Measurements from ENCODE around the gene CLCN6.
A peak's percentile ranks its signal among the peaks of the same experiment; 100 is the strongest.

The CLCN6 gene

DNA sequence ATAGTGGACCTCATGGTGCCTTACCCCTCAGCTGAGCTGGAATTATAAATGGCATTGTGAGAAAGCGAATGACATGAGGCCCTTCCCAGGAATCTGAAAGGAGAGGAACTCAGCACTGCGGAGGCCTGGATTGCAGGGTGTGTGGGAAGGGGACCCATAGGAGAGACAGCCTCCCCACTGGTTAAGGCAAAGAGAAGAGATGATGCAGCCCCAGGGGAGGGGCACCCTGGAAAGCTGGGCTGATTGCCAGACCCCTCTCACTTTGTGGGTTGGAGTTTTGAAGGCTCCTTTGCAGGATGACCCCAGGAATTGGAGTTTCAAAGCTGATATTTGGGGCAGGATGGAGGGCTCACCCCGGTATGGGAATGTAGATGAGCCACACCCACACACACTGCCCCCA lies 50.7 kb downstream of the CLCN6 start:
- DNase-seq, result no peak

DNA sequence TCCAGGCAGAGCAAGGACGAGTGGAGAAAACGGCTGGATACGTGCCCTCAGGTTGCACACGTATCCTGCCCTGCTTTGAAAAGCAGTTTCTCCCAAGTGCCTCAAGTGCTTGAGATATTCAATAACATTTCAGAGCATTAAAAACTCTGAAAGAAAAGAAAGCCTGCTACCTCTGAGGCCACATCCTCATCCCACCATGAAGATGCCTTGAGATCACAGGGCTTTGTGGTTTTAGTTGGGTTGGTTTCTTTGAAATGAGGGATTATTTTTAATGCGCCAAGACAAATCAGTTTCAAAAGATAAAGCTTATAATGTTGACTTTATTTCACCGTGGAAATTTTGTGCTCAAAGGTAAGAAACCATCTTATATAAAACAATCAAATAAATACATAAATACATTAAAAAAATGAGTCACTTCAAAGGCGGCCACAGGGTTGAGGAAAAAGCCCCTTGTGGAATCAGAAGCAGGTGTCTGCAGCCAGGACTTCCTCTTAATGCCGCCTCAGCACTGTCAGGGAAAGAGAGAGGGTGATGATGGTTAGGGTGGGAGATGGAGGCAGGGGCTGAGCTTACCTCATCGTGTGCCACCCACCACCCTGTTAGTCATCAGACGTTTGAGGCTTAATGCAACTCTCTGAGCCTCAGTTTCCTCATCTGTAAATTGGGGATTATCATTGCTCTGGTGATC lies 51.3 kb downstream of the CLCN6 start:
- DNase-seq, result no peak

DNA sequence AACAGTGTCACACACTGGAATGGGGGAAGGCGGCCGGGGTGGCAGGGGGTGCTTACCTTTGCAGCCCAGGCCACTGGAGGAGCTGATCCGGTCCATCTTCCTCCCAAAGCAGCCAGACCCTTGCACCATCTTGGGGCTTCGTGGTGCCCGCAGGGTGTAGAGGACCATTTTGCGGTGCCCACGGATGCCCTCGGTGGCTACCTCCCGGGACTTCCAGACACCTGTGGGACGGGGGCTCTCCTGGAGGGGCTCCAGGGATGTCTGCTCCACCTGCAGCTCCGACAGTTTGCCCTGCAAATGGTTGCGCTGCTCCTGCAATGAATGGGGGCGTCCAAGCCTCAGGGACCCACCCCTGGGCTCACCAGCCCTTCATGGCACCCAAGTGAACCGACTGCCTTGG lies 52.2 kb downstream of the CLCN6 start:
- no peak for DNase-seq

DNA sequence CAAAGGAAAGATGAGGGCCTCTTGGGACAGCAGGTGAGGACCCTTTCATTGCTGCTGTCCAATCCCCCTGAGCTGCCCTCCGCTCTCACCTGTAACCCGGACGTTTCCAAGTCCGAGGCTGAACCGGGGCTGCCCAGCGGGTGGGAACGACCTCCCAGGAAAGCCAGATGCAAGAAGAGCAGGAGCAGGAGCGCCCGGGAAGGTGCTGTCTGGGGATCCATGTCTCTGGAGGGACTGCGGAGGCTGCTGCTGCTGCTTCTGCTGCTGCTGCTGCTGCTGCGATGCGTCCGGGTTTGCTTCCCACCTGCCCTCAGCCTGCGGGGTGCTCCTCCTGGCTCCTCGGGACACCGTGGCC lies 52.6 kb downstream of the CLCN6 start, which contains the start of gene NPPB:
TSS of gene NPPB (minus strand) at position 333 of the 355 bp plus-strand sequence. CDS start at position 221, 112 bp downstream.
- no peak for DNase-seq

DNA sequence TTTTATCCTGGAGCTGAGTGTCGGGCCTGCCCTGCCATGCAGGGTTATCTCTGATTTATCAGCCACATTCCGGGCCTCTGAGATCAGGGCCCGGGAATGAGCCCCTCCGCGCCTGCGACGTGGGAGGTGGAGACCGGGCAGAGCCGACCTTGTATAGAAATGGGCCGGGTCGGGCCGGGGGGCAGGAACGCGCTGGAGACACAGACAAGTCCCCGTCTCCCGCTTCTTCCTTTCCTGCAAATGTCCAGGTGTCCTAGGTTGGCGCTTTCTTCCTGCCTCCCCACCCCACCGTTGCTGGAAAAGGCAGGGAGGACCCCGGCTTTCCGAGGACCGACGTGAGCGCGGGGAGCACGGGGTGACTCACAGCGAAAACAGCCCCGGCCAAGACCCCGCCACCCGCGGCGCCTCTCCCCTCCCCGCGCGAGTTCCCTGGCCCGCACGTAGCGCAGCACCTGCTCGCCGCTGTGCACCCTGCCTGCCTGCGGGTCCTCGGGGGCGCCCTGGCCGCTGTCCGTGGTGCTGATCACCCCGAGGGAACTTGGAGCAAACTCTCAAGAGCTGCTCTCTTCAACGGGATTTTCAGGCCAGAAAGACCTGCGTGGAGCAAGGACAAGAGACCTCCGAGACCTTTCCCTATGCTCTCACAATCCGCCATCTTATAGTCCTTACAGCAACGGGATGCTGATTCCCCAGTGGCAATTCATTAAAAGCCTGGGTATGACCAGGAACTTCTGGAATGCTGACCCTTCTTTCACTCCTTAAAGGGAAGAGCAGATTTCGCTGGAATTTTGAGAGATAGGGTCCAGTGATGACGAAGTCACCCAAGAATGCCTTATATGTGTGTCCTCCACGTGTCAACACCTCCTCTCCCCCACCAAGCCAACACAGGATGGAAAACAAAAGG lies 53.2 kb downstream of the CLCN6 start:
- DNase-seq, result peak; percentile 52 to 53

DNA sequence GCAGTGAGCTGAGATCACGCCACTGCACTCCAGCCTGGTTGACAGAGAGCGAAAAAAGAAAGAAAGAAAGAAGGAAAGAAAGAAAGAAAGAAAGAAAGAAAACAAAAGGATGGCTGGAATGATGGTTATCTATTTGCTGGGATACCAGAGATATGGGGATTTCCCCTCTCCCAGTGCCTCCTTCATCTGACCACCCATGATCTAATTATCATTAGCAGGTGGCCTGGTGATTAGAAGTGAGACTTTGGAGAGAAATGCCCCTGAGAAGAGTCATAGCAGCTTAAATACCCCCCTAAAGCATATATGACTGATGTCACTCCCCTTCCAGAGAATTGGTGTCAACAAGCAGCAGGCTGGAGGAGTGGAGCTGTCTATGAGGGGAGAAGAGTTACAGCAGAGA lies 54.1 kb downstream of the CLCN6 start:
- no peak for DNase-seq

DNA sequence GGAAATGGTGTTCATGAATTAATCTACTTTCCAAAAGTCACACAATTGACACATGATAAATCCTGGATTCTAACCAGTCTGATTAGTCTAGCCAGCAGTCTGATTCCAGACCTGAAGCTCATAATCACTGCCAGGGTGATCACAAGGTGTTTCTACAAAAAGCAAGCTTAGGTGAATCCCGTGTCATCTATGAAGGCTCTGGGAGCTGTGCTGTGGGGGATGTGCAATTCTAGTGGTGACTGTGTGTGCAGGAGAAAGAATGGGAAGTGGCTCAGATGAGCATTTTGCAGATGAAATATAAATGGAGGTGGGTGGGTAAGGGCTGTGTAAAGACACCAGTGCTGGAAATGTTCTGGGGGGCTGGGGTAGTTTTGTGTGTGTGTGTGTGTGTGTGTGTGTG lies 54.6 kb downstream of the CLCN6 start:
- DNase-seq, result no peak

DNA sequence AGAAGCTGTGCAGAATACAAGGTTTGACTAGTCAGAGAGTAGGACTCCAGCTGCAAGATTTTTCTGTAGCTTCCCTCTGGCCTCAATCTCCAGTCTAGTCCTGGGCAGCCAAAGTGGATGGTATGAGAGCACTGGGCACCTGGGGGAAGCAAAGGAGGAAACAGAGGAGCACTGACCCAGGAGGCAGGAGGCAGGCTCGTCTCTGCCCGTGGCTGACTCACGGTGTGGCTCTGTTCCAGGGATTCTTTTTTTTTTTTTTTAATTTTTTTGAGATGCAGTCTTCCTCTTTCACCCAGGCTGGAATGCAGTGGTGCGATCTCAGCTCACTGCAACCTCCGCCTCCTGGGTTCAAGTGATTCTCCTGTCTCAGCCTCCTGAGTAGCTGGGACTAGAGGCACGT lies 56.9 kb downstream of the CLCN6 start:
- DNase-seq, result no peak

DNA sequence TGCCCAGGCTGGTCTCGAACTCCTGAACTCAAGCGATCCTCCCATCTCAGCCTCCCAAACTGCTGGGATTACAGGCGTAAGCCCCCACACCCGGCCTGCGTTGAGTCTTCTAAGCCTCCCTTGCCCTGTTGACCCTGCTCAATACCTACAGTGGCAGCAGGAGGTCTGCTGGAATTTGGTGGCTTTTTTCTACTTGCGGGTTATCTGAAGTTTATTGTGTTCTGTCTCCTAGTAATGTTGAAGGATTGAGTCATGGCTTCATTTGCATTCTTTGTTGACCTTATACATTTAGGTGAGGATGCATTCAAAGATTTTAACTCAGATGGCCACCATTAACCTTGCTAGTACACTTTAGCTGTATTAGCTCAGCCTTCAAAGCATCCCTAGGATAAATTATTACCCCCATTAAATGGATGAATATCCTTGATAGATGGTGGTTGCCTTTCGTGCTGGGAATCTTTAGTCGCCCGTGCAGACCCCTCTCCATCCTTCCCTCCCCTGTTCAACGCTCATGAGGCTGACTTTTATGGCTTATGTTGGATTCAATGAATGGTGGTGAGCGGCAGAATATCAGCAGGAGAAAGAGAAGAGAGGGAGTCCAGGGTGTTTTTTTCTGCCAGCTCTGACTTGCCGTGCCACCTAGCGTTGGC lies 62.5 kb downstream of the CLCN6 start:
- no peak for DNase-seq

DNA sequence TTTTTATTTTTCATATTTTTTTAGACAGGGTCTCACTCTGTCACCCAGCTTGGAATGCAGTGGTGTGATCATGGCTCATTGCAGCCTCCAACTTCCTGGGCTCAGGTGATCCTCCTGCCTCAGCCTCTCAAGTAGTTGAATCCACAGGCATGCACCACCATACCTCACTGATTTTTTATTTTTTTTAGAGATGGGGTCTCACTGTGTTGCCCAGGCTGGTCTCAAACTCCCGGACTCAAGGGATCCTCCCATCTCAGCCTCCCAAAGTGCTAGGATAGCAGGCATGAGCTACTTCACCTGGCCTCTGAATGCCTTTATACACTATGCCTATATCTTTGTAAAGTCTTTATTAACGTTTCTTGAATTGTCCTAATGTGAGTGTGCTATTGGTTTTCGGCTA lies 63.1 kb downstream of the CLCN6 start:
- DNase-seq, result no peak

DNA sequence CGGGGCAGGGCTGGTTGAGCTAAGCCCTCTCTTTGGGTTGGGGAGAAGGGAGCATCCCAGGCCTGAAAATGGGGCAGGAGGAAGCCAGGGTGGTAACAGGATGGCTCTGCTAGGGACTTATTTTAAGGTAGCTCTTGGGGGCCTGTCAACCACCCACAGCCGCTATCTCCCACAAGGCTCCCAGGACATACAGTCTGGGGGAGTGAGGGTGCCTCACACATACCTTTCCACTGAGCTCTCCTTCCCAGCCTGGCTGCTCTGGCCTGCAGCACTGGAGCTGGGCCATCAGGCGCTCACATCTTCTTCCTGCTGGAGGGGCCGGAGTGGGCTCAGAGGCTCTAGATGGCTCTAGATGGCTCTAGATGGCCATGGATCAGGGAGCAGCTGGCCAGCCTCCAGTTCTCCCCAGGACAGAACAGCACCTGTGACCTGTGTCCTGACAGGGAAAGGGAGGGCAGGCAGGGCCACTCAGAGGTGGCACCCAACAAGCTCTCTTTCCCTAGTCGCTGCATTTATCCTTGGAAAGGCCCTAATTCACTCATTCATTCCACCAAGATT lies 63.7 kb downstream of the CLCN6 start:
- no peak for DNase-seq

DNA sequence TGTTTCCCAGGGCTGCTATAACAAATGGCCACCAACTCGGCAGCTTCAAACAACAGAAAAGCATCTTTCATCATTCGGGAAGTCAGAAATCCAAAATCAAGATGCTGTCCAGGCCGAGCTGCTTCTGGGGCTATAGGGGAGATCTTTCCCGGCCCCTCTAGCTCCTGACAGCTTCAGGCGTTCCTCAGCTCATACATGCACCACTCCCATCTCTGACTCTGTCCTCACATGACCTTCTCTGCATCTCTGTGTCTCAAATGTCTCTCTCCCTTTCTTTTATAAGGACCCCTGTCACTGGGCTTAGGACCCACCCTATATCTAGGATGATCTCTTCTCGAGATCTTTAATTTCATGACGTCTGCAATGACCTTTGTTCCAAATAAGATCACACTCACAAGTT lies 66.6 kb downstream of the CLCN6 start:
- DNase-seq, result no peak

DNA sequence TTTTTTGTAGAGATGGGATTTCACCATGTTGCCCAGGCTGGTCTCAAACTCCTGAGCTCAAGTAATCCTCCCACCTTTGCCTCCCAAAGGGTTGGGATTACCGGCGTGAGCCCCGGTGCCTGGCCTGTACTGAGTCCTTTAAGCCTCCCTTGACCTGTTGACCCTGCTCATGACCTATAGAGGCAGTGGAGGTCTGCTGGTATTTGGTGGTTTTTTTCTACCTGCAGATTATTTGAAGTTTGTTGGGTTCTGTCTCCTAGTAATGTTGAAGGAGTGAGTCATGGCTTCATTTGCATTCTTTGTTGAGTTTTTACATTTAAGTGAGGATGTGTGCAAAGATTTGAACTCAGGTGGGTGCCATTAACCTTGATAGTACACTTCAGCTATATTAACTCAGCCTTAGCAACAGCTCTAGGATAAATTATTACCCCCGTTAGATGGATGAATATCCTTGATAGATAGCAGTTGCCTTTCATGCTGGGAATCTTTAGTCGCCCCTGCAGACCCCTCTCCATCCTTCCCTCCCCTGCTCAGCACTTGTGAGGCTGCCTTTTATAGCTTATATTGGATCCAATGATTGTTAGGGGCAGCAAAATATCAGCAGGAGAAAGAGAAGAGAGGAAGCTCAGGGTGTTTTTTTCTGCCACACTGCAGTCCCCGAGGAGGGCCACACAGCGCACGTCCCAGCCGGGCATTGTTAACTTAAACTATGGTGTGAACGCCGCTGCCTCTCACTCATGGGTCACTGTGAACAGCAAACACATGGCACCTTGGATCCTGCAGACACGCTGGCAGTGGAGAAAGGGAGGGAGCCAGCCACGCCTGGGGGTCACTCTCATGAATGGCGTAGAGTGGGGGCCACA lies 67.6 kb downstream of the CLCN6 start:
- no peak for DNase-seq

DNA sequence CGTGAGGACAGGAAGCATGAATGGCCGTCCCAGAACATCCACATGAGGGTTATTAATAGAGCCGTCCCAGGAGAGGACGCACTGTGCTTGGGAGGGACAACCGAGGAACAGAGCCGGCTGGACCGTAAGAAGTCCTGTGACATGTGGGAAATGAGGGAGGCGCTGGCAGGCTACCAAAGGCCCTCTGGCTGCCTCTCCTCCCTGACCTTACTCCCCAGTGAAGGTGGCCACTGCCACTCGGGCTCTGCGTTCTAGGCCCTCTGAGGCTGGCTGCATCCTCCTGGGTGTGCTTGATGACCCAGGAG lies 68.2 kb downstream of the CLCN6 start:
- no peak for DNase-seq

DNA sequence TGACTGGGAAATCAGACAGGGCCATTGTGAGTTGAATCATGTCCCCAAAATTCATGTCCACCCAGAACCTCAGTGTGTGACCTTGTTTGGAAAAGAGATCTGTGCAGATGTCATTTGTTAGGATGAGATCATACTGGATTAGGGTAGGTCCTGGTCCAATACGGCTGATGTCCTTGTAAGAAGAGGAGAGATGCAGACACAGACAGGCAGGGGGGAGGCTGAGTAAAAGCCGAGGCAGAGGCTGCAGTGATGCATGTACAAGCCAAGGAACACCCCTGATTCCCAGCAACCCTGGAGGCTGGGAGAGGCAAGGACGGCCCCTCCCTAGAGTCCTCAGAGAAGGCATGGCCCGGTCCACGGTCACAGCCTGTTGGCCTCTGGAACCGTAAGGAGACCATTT lies 68.6 kb downstream of the CLCN6 start:
- no peak for DNase-seq

DNA sequence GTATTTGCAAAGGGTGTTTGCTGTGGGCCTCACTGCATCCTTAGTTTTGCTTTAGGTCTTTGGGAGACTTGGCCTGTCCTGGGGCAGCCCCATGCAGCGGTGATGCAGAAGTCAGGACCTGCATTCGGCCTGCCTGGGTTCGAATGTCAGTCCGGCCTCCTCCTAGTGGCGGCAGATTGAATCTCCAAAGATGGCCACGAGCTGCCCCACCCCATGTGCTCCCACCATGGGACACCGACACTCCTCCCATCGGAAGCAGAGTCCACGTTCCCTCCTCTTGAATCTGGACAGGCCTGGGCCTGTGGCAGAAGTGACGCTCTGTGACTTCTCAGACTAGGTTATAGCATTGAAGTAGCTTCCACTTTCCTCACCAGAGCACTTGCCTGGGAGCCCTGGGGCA lies 69.1 kb downstream of the CLCN6 start:
- DNase-seq, result no peak

DNA sequence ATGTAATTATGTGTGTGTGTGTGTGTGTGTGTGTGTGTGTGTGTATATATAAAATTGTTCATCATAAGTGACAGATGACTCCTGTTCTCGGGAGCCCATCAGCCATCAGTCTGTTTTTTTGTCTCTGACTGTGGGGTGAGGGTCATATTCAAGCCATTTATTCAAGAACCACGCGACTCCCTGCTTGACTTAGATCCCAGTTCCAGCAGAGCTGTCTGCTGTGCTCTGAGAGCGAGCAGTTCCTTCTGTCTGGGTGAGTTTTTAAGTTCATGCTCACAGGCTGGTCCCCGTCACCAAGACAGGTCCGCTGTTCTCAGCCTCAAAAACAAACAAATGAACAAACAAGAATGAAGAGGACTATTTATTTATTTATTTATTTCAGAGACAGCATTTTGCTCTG lies 71.1 kb downstream of the CLCN6 start:
- DNase-seq, result no peak

DNA sequence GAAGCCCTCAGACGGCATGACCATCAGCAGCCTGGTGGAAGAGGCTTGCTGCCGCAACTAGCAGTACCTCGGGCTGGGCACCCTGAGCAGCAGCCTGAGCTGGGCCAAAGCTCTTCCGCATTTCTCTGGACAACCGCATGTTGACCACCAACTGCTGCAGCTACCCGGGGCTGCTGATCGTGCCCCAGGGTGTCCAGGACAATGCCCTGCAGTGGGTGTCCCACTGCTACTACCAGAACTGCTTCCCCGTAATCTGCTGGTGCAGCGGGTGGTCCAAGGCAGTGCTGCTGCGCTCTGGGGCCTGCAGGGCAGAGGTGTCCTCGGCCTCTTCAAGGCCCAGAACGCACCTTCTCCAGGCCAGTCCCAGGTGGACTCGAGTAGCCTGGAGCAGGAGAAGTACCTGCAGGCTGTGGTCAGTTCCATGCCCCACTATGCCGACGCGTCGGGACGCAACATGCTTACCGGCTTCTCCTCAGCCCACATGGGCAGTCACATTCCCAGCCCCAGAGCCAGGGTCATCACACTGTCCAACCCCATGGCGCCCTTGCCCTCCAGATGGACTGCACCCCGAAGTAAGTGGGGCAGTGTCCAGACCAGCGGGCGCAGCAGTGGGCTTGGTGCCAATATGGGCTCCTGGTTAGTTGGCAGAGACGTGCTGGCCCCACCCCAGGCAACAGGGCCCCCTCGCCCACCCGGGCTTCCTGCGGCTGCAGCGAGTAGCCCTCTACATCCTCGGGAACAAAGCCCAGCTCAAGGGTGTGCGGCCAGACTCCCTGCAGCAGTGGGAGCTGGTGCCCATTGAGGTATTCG lies 72.3 kb downstream of the CLCN6 start:
- DNase-seq, result no peak

DNA sequence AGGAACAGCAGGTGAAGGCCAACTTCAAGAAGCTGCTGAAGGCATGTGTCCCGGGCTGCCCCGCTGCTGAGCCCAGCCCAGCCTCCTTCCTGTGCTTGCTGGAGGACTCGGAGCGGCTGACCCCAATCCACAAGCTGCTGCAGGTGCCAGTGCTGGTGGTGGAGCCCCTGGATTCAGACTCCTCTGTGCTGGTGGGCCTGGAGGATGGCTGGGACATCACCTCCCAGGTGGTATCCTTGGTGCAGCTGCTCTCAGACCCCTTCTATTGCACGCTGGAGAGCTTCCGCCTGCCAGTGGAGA lies 72.8 kb downstream of the CLCN6 start:
- DNase-seq, result no peak

DNA sequence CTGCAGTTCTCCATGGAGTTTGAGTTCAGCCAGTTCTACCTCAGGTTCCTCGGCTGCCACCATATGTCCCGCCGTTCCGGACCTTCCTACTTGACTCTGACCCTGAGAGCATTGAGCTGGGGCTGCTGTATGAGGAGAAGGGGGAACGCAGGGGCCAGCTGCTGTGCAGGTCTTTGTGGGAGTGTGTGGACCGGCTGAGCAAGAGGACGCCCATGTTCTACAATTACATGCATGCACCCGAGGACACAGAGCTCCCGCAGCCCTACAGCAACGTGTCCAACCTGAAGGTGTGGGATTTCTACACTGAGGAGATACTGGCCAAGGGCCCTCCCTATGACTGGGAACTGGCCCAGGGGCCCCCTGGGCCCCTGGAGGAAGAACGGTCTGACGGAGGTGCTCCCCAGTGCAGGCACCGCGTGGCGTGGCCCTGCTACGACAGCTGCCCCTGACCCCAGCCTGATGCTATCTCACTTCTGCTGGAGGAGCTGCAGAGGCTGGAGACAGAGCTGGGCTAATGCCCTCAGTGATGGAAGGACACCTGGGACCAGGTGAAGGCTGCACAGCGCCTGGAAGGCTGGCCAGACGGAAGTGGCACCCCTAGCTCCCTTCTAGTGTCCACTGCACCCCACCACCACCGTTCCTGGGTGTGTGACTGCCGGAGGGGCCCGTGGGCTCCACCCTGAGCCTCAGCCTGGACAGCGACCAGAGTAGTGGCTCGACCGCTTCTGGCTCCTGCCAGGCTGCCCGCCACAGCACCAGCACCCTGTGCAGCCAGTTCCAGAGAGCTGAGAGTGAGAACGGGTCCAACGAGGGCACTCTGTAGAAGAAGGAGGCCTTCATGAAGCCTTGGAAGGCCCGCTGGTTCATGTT lies 73.6 kb downstream of the CLCN6 start:
- no peak for DNase-seq

DNA sequence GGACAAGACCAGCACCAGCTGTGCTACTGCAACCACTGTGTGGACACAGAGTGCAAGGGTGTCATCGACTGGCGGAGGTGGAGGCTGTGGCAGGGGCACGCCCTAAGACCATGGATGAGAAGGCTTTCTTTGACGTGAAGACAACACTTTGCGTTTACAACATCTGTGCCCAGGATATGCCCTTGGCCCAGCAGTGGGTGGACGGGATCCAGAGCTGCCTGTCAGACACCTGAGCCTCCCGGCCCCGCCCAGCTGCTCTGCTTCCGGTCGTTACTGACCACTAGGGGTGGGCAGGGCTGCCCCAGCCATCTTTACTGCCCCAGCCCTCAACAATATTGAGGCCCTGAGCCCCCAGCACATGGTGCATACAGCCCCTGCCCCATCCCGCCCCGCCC lies 74.2 kb downstream of the CLCN6 start:
- no peak for DNase-seq

Data from stimulated activated CD4-positive, alpha-beta T cell treated with anti-CD3 and anti-CD28 coated beads, Interleukin-2, amount 100 ng/mL, for 48 hours (primary cell).